Type B pancreatic cell (in vitro differentiated cells): ENCODE measurements around the gene SRGAP3. TPM values are rescaled to one million over a fixed set of nuclear protein-coding genes. Genes with fewer than 3 reads are reported as not detected.

ENCODE experiments used
- DNase-seq: peaks from one replicate; pipeline ENCODE4 v3.0.0; 2021; ENCODE audit warnings: mixed read lengths; ENCODE audit not compliant: unreplicated experiment; ENCODE audit errors: extremely low spot score
- H3K27ac Mint-ChIP-seq: 2 replicates; pipeline ENCODE4 v1.8.0; 2021; ENCODE audit warnings: mild to moderate bottlenecking, mixed read lengths
- H3K27me3 Mint-ChIP-seq: 2 replicates; pipeline ENCODE4 v1.8.0; 2021; ENCODE audit warnings: mixed read lengths
- H3K36me3 Mint-ChIP-seq: 2 replicates; pipeline ENCODE4 v1.8.0; 2021; ENCODE audit warnings: mixed read lengths
- H3K4me1 Mint-ChIP-seq: one replicate; pipeline ENCODE4 v1.8.0; 2021; ENCODE audit warnings: mixed read lengths; ENCODE audit not compliant: unreplicated experiment
- H3K4me3 Mint-ChIP-seq: 2 replicates; pipeline ENCODE4 v1.8.0; 2021; ENCODE audit warnings: mild to moderate bottlenecking, mixed read lengths
- H3K9me3 Mint-ChIP-seq: 2 replicates; pipeline ENCODE4 v1.8.0; 2021; ENCODE audit warnings: mixed read lengths
- CTCF ChIP-seq: fragments of 200-600 bp; sonication (generic); conservative IDR thresholded peaks from 2 replicates; pipeline ENCODE4 v1.5.0; 2021; ENCODE audit warnings: antibody characterized with exemption, mild to moderate bottlenecking
- total RNA-seq: library from RNA; stranded (reverse); gene quantifications from 2 replicates; pipeline ENCODE4 v1.2.1, GENCODE V29; 2021; ENCODE audit warnings: low replicate concordance

SRGAP3 gene
- total RNA-seq, 1 donor from 2014 or later = 41.7 TPM

- peaks cover 18% of the 10 kb centered on the region for H3K9me3 Mint-ChIP-seq
Observed at GRCh38 chr3:9151240-9151639, 98.2 kb downstream of the SRGAP3 start.

GRCh38 chr3:9149566-9149965 lies 99.9 kb downstream of the SRGAP3 start:
- no peaks in the 10 kb centered on the region for H3K27me3 Mint-ChIP-seq
- DNase-seq = no peak
- peaks cover 29% of the 10 kb centered on the region for H3K36me3 Mint-ChIP-seq
- H3K27ac Mint-ChIP-seq = peak overlapping the region; percentile 26
- peaks cover 18% of the 10 kb centered on the region for H3K9me3 Mint-ChIP-seq
- H3K4me1 Mint-ChIP-seq = peaks cover 13% of the 10 kb centered on the region
- TF ChIP-seq CTCF = no peak
- no peak overlapping the region for H3K4me3 Mint-ChIP-seq

More at GRCh38 chr3:9151240-9151639, 98.2 kb downstream of the SRGAP3 start:
- Mint-ChIP-seq H3K27ac (no peak overlapping the region), H3K27me3 (no peaks in the 10 kb centered on the region), H3K36me3 (peaks cover 24% of the 10 kb centered on the region), H3K4me3 (no peak overlapping the region), H3K4me1 (peaks cover 22% of the 10 kb centered on the region)
- no peak for DNase-seq
- TF ChIP-seq CTCF = no peak

- TF ChIP-seq CTCF = no peak
- no peak overlapping the region for H3K27ac Mint-ChIP-seq
- H3K9me3 Mint-ChIP-seq = peaks cover 18% of the 10 kb centered on the region
- no peak overlapping the region for H3K4me3 Mint-ChIP-seq
- peaks cover 29% of the 10 kb centered on the region for H3K36me3 Mint-ChIP-seq
- H3K4me1 Mint-ChIP-seq = peaks cover 15% of the 10 kb centered on the region
- no peaks in the 10 kb centered on the region for H3K27me3 Mint-ChIP-seq
- DNase-seq = no peak
Observed at GRCh38 chr3:9147896-9148266, 101.6 kb downstream of the SRGAP3 start.

- Mint-ChIP-seq H3K4me3 (no peak overlapping the region), H3K4me1 (peaks cover 18% of the 10 kb centered on the region), H3K27ac (no peak overlapping the region), H3K27me3 (no peaks in the 10 kb centered on the region), H3K36me3 (peaks cover 28% of the 10 kb centered on the region), H3K9me3 (peaks cover 18% of the 10 kb centered on the region)
- no peak for DNase-seq
- no peak for TF ChIP-seq CTCF
Observed at GRCh38 chr3:9147215-9147895, 102.1 kb downstream of the SRGAP3 start.

- DNase-seq = no peak
- no peak overlapping the region for H3K27ac Mint-ChIP-seq
- H3K27me3 Mint-ChIP-seq = no peaks in the 10 kb centered on the region
- H3K4me3 Mint-ChIP-seq = no peak overlapping the region
- H3K9me3 Mint-ChIP-seq = peaks cover 17% of the 10 kb centered on the region
- H3K4me1 Mint-ChIP-seq = peaks cover 22% of the 10 kb centered on the region
- H3K36me3 Mint-ChIP-seq = peaks cover 23% of the 10 kb centered on the region
- no peak for TF ChIP-seq CTCF
Observed at GRCh38 chr3:9146367-9147071, 102.9 kb downstream of the SRGAP3 start.
